Measurements from ENCODE around the gene OXSM. TPM values are rescaled to one million over a fixed set of nuclear protein-coding genes. Genes with fewer than 3 reads are reported as not detected.

OXSM gene
- total RNA-seq, 1 donor from 2014 or later: 8.7 TPM

- no peak for DNase-seq (ENCODE audit: low read depth, low spot score)
- H3K9me3 Mint-ChIP-seq: no peaks in the 10 kb centered on the region
- no peaks in the 10 kb centered on the region for H3K36me3 Mint-ChIP-seq (ENCODE audit: low read depth)
- no peak overlapping the region for H3K27ac Mint-ChIP-seq (ENCODE audit: unreplicated experiment)
- no peak for TF ChIP-seq CTCF (conservative IDR thresholded peaks at IDR 0.05)
- no peak overlapping the region for H3K4me3 Mint-ChIP-seq
- H3K4me1 Mint-ChIP-seq: peaks cover 13% of the 10 kb centered on the region
- no peaks in the 10 kb centered on the region for H3K27me3 Mint-ChIP-seq (ENCODE audit: low read depth)
These were observed 40.7 kb downstream of the OXSM start for GRCh38 chr3:25830373-25831280.

- no peaks in the 10 kb centered on the region for H3K27me3 Mint-ChIP-seq (ENCODE audit: low read depth)
- no peaks in the 10 kb centered on the region for H3K9me3 Mint-ChIP-seq
- DNase-seq (ENCODE audit: low read depth, low spot score): no peak
- peak overlapping the region; percentile 73 for H3K27ac Mint-ChIP-seq (ENCODE audit: unreplicated experiment)
- H3K36me3 Mint-ChIP-seq (ENCODE audit: low read depth): no peaks in the 10 kb centered on the region
- no peak overlapping the region for H3K4me3 Mint-ChIP-seq
- no peak for TF ChIP-seq CTCF (conservative IDR thresholded peaks at IDR 0.05)
- H3K4me1 Mint-ChIP-seq: peaks cover 13% of the 10 kb centered on the region
These were observed 41.7 kb downstream of the OXSM start for GRCh38 chr3:25831578-25831977.

DNA sequence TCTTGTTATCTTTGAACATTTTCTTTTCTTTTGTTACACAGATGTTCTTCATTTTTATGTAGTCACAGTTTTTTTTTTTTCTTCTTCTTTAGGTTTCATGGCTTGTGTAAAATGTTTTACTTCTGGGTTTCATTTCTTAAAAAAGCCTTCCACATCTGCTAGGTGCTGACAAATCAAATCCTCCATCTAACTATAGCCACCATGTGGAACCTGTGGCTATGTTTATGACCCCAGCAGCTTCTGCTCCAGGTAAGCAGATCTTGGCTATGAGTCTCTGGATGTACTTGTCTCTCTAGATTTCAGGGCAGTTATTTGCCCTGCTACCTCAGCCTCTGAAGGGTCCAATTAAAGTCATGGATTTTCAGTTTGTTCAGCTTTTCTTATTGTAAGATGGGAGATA lies 44.5 kb downstream of the OXSM start:
- H3K4me1 Mint-ChIP-seq: peaks cover 13% of the 10 kb centered on the region
- H3K27me3 Mint-ChIP-seq (ENCODE audit: low read depth): no peaks in the 10 kb centered on the region
- H3K9me3 Mint-ChIP-seq: peaks cover 6% of the 10 kb centered on the region
- DNase-seq (ENCODE audit: low read depth, low spot score): no peak
- no peak overlapping the region for H3K27ac Mint-ChIP-seq (ENCODE audit: unreplicated experiment)
- no peak for TF ChIP-seq CTCF (conservative IDR thresholded peaks at IDR 0.05)
- H3K4me3 Mint-ChIP-seq: no peak overlapping the region
- H3K36me3 Mint-ChIP-seq (ENCODE audit: low read depth): no peaks in the 10 kb centered on the region

- no peak for TF ChIP-seq CTCF (conservative IDR thresholded peaks at IDR 0.05)
- H3K9me3 Mint-ChIP-seq: peaks cover 6% of the 10 kb centered on the region
- H3K4me1 Mint-ChIP-seq: peaks cover 1% of the 10 kb centered on the region
- DNase-seq (ENCODE audit: low read depth, low spot score): no peak
- no peak overlapping the region for H3K27ac Mint-ChIP-seq (ENCODE audit: unreplicated experiment)
- no peaks in the 10 kb centered on the region for H3K36me3 Mint-ChIP-seq (ENCODE audit: low read depth)
- no peaks in the 10 kb centered on the region for H3K27me3 Mint-ChIP-seq (ENCODE audit: low read depth)
- no peak overlapping the region for H3K4me3 Mint-ChIP-seq
These were observed 46.7 kb downstream of the OXSM start for GRCh38 chr3:25836579-25836978.

GRCh38 chr3:25837038-25837437 lies 47.1 kb downstream of the OXSM start:
- Mint-ChIP-seq H3K27me3 (ENCODE audit: low read depth) (no peaks in the 10 kb centered on the region), H3K36me3 (ENCODE audit: low read depth) (no peaks in the 10 kb centered on the region), H3K9me3 (peaks cover 6% of the 10 kb centered on the region), H3K4me3 (no peak overlapping the region), H3K27ac (ENCODE audit: unreplicated experiment) (no peak overlapping the region), H3K4me1 (no peaks in the 10 kb centered on the region)
- no peak for DNase-seq (ENCODE audit: low read depth, low spot score)
- TF ChIP-seq CTCF (conservative IDR thresholded peaks at IDR 0.05): no peak

Measured in neural crest cell (in vitro differentiated cells).